CD14-positive monocyte (primary cell): Measurements from ENCODE around the gene ZNF497. TPM values are rescaled to one million over a fixed set of nuclear protein-coding genes. Genes with fewer than 3 reads are reported as not detected.
A peak's percentile ranks its signal among the peaks of the same experiment; 100 is the strongest.

Experiments
- DNase-seq, 3 donors: peaks; one replicate each; pipeline ENCODE4 v3.0.0-alpha.2; 2011 to 2022
- H2AFZ ChIP-seq: 2 replicates; pipeline ENCODE4 v1.6.0; 2012; ENCODE audit warnings: mild to moderate bottlenecking, low read depth, low read length, inconsistent platforms; ENCODE audit not compliant: insufficient read depth, poor library complexity, severe bottlenecking
- H3K27ac ChIP-seq, 2 donors: 1 replicate in 1 of 2; 2 replicates in 1 of 2; pipeline ENCODE4 v1.5.1; 2012 to 2013; ENCODE audit warnings: low read length in 2 of 2, control low read depth in 1 of 2, inconsistent platforms in 1 of 2, low read depth in 1 of 2, mild to moderate bottlenecking in 1 of 2
- H3K27me3 ChIP-seq, 2 donors: one replicate each; pipeline versions ENCODE4 v1.6.0 to v1.6.1; 2011 to 2013; ENCODE audit warnings: low read length in 2 of 2; ENCODE audit not compliant: control insufficient read depth in 2 of 2, insufficient read depth in 2 of 2
- H3K36me3 ChIP-seq, 2 donors: replicated peaks in 1 of 2; 1 replicate in 1 of 2; 2 replicates in 1 of 2; pipeline versions ENCODE4 v1.5.1 to v1.6.1; 2012 to 2013; ENCODE audit warnings: low read length in 2 of 2, control low read depth in 1 of 2, inconsistent platforms in 1 of 2, mild to moderate bottlenecking in 1 of 2; ENCODE audit not compliant: insufficient read depth in 2 of 2, control insufficient read depth in 1 of 2
- H3K4me1 ChIP-seq, 2 donors: 1 replicate in 1 of 2; 2 replicates in 1 of 2; pipeline versions ENCODE4 v1.5.1 to v1.6.1; 2012 to 2013; ENCODE audit warnings: low read length in 2 of 2, control low read depth in 1 of 2, inconsistent platforms in 1 of 2, mild to moderate bottlenecking in 1 of 2, moderate library complexity in 1 of 2; ENCODE audit not compliant: insufficient read depth in 2 of 2, control insufficient read depth in 1 of 2
- H3K4me2 ChIP-seq: replicated peaks from 2 replicates; pipeline ENCODE3; 2012; ENCODE audit warnings: low read length, moderate library complexity, mild to moderate bottlenecking; ENCODE audit not compliant: poor library complexity, severe bottlenecking; ENCODE audit errors: extremely low read depth
- H3K4me3 ChIP-seq, 3 experiments: fragments of 200-600 bp in 1 of 3; sonication (generic) in 1 of 3; replicated peaks in 1 of 3; 1 replicate in 2 of 3; 2 replicates in 1 of 3; pipeline ENCODE4 v1.5.1; 2011 to 2013; ENCODE audit warnings: low read length in 3 of 3, mild to moderate bottlenecking in 3 of 3, control low read depth in 2 of 3, low read depth in 2 of 3, inconsistent platforms in 1 of 3, moderate library complexity in 1 of 3
- H3K79me2 ChIP-seq: 2 replicates; pipeline ENCODE4 v1.6.0; 2012; ENCODE audit warnings: mild to moderate bottlenecking, control low read depth, inconsistent platforms, low read length, moderate library complexity; ENCODE audit not compliant: insufficient read depth
- H3K9ac ChIP-seq: 2 replicates; pipeline ENCODE4 v1.6.0; 2017; ENCODE audit warnings: low read length, mild to moderate bottlenecking; ENCODE audit not compliant: insufficient read depth, poor library complexity, severe bottlenecking
- H3K9me3 ChIP-seq, 2 donors: replicated peaks in 1 of 2; 1 replicate in 1 of 2; 2 replicates in 1 of 2; pipeline versions ENCODE4 v1.5.1 to v1.6.1; 2012 to 2013; ENCODE audit warnings: low read length in 2 of 2, control low read depth in 1 of 2; ENCODE audit not compliant: control insufficient read depth in 1 of 2, insufficient read depth in 1 of 2
- H4K20me1 ChIP-seq: 2 replicates; pipeline ENCODE4 v1.6.0; 2012; ENCODE audit warnings: mild to moderate bottlenecking, low read length, control low read depth, moderate library complexity; ENCODE audit not compliant: insufficient read depth
- H3K27ac Mint-ChIP-seq, 7 donors: one replicate each; pipeline ENCODE4 v1.8.0; 2020; ENCODE audit warnings: mild to moderate bottlenecking in 7 of 7, mixed read lengths in 7 of 7, moderate library complexity in 6 of 7, inconsistent platforms in 2 of 7
- H3K27me3 Mint-ChIP-seq, 3 donors: one replicate each; pipeline ENCODE4 v1.8.0; 2021 to 2022; ENCODE audit warnings: low read depth in 3 of 3, mild to moderate bottlenecking in 3 of 3, mixed read lengths in 3 of 3, moderate library complexity in 3 of 3, inconsistent platforms in 1 of 3
- H3K36me3 Mint-ChIP-seq, 2 donors: one replicate each; pipeline ENCODE4 v1.8.0; 2020; ENCODE audit warnings: mixed read lengths in 2 of 2, inconsistent platforms in 1 of 2, mild to moderate bottlenecking in 1 of 2
- H3K4me1 Mint-ChIP-seq: one replicate; pipeline ENCODE4 v1.8.0; 2020; ENCODE audit warnings: mild to moderate bottlenecking, mixed read lengths
- H3K4me3 Mint-ChIP-seq, 2 donors: one replicate each; pipeline ENCODE4 v1.8.0; 2020; ENCODE audit warnings: mild to moderate bottlenecking in 2 of 2, mixed read lengths in 2 of 2, moderate library complexity in 1 of 2
- H3K9me3 Mint-ChIP-seq, 7 donors: one replicate each; pipeline ENCODE4 v1.8.0; 2020 to 2022; ENCODE audit warnings: mixed read lengths in 7 of 7, mild to moderate bottlenecking in 6 of 7, moderate library complexity in 6 of 7, inconsistent platforms in 2 of 7
- WGBS: methylation state at CpG from one replicate; pipeline ENCODE4 v1.1.5; 2013; ENCODE audit warnings: missing lambda C conversion rate; ENCODE audit not compliant: insufficient coverage; 5-methylcytosine and 5-hydroxymethylcytosine counted together
- intact Hi-C, 2 donors: fragments of 100-400 bp; cut with micrococcal nuclease; formaldehyde crosslinking; loops; one replicate each; pipeline versions ENCODE4 v1.15.0 to v1.15.1; 2023
- polyA plus RNA-seq, 3 donors: library from polyadenylated mRNA; depleted of rRNA in 1 of 3; unstranded in 2 of 3; stranded (reverse) in 1 of 3; fragments of 300-500 nt in 2 of 3; fragments of >200 nt in 1 of 3; fragmentation: Illumina TruSeq in 2 of 3; gene quantifications; 1 replicate in 2 of 3; 2 replicates in 1 of 3; pipeline ENCODE4 v1.2.3, GENCODE V29; 2012 to 2021
- TF ChIP-seq, protein P1 (sequence below): fragments of 200-600 bp; IDR thresholded peaks from one replicate; pipeline ENCODE4 v1.8.0; 2022; ENCODE audit warnings: antibody characterized with exemption, mild to moderate bottlenecking

The ZNF497 gene
- polyA plus RNA-seq, 3 donors: 0.28 to 0.60 (median 0.41) TPM

DNA sequence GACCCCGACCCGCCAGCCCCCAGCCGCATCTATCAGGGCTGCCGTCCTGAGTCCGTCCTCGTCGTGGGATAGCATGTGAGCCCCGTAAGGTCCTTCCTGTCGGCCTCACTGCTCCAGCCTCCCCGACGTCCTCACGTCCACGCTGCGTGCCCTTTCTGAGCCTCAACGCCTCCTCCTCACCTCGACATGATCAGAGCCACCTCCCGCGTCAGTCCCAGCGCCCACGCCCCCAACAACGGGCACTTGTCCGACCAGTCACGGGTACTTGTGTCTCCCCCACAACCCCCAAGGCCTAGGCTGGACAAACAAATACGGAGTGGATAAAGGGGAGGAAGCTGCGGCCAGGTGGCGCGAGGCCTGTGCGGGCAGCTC, 665 bp downstream of the ZNF497 start:
- H2AFZ ChIP-seq: peak overlapping the region; percentile 93
- WGBS: 6% methylated on average over 20 of the region's 28 CpGs
- Mint-ChIP-seq H3K9me3 (peaks cover 0 to 7% (median 0%) of the 10 kb centered on the region in 7 donors), H3K27me3 (peaks cover 7 to 22% (median 12%) of the 10 kb centered on the region in 3 donors), H3K4me1 (peaks cover 27% of the 10 kb centered on the region), H3K4me3 (peak overlapping the region; percentile 95 to 100), H3K36me3 (no peaks in the 10 kb centered on the region), H3K27ac (peak overlapping the region; percentile 88 to 95 (median 95))
- TF ChIP-seq, protein P1, sequence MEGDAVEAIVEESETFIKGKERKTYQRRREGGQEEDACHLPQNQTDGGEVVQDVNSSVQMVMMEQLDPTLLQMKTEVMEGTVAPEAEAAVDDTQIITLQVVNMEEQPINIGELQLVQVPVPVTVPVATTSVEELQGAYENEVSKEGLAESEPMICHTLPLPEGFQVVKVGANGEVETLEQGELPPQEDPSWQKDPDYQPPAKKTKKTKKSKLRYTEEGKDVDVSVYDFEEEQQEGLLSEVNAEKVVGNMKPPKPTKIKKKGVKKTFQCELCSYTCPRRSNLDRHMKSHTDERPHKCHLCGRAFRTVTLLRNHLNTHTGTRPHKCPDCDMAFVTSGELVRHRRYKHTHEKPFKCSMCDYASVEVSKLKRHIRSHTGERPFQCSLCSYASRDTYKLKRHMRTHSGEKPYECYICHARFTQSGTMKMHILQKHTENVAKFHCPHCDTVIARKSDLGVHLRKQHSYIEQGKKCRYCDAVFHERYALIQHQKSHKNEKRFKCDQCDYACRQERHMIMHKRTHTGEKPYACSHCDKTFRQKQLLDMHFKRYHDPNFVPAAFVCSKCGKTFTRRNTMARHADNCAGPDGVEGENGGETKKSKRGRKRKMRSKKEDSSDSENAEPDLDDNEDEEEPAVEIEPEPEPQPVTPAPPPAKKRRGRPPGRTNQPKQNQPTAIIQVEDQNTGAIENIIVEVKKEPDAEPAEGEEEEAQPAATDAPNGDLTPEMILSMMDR: no peak
- intact Hi-C loops: no loop called here
- peak overlapping the region; percentile 72 to 85 for H3K27ac ChIP-seq
- DNase-seq: peak; percentile 25 to 37 (median 26)
- peaks cover 0 to 9% of the 10 kb centered on the region in 2 donors for H3K27me3 ChIP-seq
- no peaks in the 10 kb centered on the region for H3K9me3 ChIP-seq
- peak overlapping the region; percentile 74 for H3K9ac ChIP-seq
- H3K36me3 ChIP-seq: no peaks in the 10 kb centered on the region
- H3K4me2 ChIP-seq: peak overlapping the region; percentile 85
- no peaks in the 10 kb centered on the region for H3K79me2 ChIP-seq
- H3K4me3 ChIP-seq: peak overlapping the region; percentile 46 to 82 (median 64)
- peaks cover 28 to 40% of the 10 kb centered on the region in 2 donors for H3K4me1 ChIP-seq
- no peaks in the 10 kb centered on the region for H4K20me1 ChIP-seq

DNA sequence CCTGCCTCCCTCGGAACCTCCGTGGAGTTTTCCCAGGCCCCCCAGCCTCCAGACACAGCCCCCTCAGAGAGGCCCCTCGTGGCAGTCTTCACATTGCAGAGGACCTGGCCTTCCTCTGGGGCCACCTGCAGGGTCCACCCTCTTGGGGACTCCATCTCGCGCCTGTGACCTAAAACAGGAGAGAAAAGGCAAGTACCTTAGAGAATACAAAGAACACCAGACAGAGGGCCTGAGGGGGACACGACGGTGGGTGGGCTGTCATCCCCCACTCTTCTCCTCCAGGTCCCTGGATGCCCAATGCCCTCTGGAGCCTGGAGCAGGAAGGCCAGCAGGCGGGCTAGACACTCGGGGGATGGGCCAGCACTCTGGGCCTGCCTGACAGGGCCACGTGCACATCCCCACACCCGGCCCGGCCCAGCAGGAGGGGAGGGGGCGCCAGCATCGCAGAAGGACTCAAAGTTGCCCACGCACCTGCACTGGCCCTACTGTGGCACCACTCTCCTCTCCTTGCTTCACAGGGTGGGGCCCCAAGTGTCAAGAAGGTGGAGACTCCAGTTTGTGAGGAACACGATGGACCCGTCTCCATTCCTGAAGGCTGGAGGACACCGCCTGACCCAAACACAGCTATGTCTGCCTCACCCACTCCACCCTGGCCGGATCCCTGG, 4.9 kb downstream of the ZNF497 start:
- Histone ChIP-seq H4K20me1 (no peaks in the 10 kb centered on the region), H3K36me3 (no peaks in the 10 kb centered on the region), H3K4me2 (no peak overlapping the region), H3K79me2 (no peaks in the 10 kb centered on the region), H3K27ac (no peak overlapping the region), H3K27me3 (peaks cover 6 to 31% of the 10 kb centered on the region in 2 donors), H3K4me3 (no peak overlapping the region), H3K9me3 (peaks cover 0 to 8% of the 10 kb centered on the region in 2 donors), H3K4me1 (peaks cover 19 to 31% of the 10 kb centered on the region in 2 donors), H2AFZ (no peak overlapping the region), H3K9ac (no peak overlapping the region)
- DNase-seq: no peak
- TF ChIP-seq, protein P1: no peak
- WGBS: 87% methylated on average over 16 of the region's 19 CpGs
- Mint-ChIP-seq H3K27me3 (peaks cover 26 to 39% (median 35%) of the 10 kb centered on the region in 3 donors), H3K4me3 (peak overlapping the region in 1 of 2 donors; percentile 46), H3K9me3 (peaks cover 0 to 16% (median 0%) of the 10 kb centered on the region in 7 donors), H3K27ac (no peak overlapping the region), H3K36me3 (no peaks in the 10 kb centered on the region), H3K4me1 (peaks cover 22% of the 10 kb centered on the region)
- intact Hi-C loops: no loop called here
